Measurements from ENCODE around the gene PUM2.

The PUM2 gene

DNA sequence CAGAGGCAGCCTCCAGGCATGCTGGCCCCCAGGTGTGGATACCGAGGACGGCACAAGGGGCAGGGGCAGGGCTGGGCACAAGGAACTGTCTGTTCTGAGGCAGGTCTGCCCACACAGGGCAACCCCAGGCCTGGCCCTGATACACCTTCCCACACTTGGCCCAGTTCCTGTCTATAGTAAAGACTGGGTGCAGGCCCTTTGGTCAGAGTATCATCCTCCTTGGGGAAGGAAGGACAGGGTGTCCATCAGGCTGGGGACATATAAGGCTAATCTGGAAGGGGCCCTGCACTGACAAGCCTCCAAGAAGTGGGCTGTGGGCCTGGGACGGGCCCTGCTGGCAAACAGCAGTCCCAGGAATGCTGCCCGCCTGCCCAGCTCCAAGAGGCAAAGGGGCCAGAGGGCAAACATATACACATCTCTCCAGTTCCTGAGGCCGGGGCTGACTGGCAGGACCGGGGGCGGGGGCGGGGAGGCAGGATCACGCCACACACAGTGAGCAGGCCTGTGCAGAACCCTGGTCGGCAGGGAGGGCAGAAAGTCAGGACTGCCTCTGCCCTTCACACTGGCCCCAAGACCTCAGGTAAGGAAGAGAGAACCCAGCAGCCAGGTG lies 144.6 kb downstream of the PUM2 start:
- TF ChIP-seq, protein P1, sequence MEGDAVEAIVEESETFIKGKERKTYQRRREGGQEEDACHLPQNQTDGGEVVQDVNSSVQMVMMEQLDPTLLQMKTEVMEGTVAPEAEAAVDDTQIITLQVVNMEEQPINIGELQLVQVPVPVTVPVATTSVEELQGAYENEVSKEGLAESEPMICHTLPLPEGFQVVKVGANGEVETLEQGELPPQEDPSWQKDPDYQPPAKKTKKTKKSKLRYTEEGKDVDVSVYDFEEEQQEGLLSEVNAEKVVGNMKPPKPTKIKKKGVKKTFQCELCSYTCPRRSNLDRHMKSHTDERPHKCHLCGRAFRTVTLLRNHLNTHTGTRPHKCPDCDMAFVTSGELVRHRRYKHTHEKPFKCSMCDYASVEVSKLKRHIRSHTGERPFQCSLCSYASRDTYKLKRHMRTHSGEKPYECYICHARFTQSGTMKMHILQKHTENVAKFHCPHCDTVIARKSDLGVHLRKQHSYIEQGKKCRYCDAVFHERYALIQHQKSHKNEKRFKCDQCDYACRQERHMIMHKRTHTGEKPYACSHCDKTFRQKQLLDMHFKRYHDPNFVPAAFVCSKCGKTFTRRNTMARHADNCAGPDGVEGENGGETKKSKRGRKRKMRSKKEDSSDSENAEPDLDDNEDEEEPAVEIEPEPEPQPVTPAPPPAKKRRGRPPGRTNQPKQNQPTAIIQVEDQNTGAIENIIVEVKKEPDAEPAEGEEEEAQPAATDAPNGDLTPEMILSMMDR (IDR thresholded peaks at IDR 0.05; ENCODE audit: borderline replicate concordance, insufficient read depth, low read depth, low read length) = no peak
- no peak overlapping the region for H3K4me3 ChIP-seq (ENCODE audit: low read depth, low read length)

- no peak overlapping the region for H3K4me3 ChIP-seq (ENCODE audit: low read depth, low read length)
- TF ChIP-seq, protein P1 (IDR thresholded peaks at IDR 0.05; ENCODE audit: borderline replicate concordance, insufficient read depth, low read depth, low read length) = no peak
These were observed 145.6 kb downstream of the PUM2 start for GRCh38 chr2:20205069-20205468.

GRCh38 chr2:20203521-20204225 lies 147.0 kb downstream of the PUM2 start:
- TF ChIP-seq, protein P1 (IDR thresholded peaks at IDR 0.05; ENCODE audit: borderline replicate concordance, insufficient read depth, low read depth, low read length) = no peak

GRCh38 chr2:20203072-20203471 lies 147.6 kb downstream of the PUM2 start:
- H3K4me3 ChIP-seq (ENCODE audit: low read depth, low read length) = no peak overlapping the region
- TF ChIP-seq, protein P1 (IDR thresholded peaks at IDR 0.05; ENCODE audit: borderline replicate concordance, insufficient read depth, low read depth, low read length) = no peak

More at GRCh38 chr2:20203521-20204225, 147.0 kb downstream of the PUM2 start:
- H3K4me3 ChIP-seq (ENCODE audit: low read depth, low read length) = no peak overlapping the region

DNA sequence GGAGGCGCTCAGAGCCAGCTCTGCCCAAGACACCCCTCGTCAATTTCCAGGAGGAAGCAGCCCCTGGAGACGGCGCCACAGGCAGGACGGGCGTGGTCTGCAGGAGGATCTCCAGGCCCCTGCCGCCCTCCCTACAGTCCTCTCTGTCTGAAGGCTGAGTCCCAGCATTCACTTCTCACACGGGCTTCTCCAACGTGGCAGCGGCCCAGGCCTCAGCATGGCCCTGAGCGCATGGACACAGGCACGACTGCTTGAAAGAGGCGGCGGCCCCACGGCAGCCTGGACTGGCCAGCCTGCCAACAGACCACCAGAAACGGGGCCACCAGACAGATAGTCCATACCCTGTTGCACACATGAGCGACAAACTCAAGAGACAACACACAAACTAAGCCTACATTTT lies 149.0 kb downstream of the PUM2 start:
- H3K4me3 ChIP-seq (ENCODE audit: low read depth, low read length) = no peak overlapping the region
- TF ChIP-seq, protein P1 (IDR thresholded peaks at IDR 0.05; ENCODE audit: borderline replicate concordance, insufficient read depth, low read depth, low read length) = no peak

DNA sequence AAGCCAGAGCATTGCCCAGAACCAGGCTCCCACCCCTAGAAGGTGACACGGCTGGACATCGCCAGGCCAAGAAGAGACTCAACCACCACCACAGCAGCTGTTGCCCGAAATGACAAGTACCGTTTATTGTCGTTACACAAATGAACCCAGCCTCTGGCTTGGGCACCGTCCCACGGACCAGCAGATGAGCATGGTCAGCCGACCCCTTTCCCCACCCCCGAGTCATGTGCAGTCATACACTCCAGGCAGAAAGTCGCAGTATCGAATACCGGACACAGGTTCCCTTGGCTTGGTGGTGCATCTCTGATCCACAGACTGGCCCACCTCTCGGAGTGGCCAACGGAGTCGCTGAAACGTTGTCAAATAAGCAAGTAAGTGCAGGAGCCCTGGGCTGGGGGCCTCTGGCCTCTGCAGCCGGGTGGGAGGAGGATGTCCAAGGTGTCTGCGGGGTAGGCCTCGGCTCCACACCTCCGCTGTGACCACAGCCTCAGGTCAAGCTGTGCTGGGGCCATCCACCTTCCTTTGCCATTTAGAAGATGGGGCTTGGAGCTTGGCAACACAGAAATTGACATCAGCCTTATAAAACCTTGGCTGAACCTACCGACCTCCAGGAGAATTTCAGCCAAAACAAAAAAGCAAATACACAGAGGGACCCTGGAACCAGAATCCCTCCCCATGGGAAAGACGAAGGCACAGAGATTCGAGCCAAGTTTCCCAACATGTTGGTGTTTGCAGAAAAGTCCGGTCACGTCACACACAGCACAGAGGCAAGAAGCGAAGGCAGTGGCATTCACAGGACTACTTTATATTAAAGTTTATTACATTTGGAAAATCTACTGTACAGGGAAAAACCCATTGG lies 149.7 kb downstream of the PUM2 start:
- H3K4me3 ChIP-seq (ENCODE audit: low read depth, low read length) = no peak overlapping the region
- TF ChIP-seq, protein P1 (IDR thresholded peaks at IDR 0.05; ENCODE audit: borderline replicate concordance, insufficient read depth, low read depth, low read length) = no peak

Data from GM12875 (cell line).